Testis (tissue), 2 donors: Measurements from ENCODE around the gene TNS2.

Experiments
- POLR2A ChIP-seq: fragments of 450-650 bp; IDR thresholded peaks from one replicate; pipeline ENCODE4 v1.6.1; 2017; ENCODE audit warnings: antibody characterized with exemption, mild to moderate bottlenecking, moderate library complexity
- TF ChIP-seq, protein P1 (sequence below), 3 experiments: fragments of 450-650 bp in 2 of 3; fragments of 200-600 bp in 1 of 3; sonication (generic) in 1 of 3; IDR thresholded peaks; one replicate each; pipeline ENCODE4 v1.5.1; 2016 to 2019; ENCODE audit warnings: antibody characterized with exemption in 3 of 3, mild to moderate bottlenecking in 2 of 3, moderate library complexity in 1 of 3

DNA sequence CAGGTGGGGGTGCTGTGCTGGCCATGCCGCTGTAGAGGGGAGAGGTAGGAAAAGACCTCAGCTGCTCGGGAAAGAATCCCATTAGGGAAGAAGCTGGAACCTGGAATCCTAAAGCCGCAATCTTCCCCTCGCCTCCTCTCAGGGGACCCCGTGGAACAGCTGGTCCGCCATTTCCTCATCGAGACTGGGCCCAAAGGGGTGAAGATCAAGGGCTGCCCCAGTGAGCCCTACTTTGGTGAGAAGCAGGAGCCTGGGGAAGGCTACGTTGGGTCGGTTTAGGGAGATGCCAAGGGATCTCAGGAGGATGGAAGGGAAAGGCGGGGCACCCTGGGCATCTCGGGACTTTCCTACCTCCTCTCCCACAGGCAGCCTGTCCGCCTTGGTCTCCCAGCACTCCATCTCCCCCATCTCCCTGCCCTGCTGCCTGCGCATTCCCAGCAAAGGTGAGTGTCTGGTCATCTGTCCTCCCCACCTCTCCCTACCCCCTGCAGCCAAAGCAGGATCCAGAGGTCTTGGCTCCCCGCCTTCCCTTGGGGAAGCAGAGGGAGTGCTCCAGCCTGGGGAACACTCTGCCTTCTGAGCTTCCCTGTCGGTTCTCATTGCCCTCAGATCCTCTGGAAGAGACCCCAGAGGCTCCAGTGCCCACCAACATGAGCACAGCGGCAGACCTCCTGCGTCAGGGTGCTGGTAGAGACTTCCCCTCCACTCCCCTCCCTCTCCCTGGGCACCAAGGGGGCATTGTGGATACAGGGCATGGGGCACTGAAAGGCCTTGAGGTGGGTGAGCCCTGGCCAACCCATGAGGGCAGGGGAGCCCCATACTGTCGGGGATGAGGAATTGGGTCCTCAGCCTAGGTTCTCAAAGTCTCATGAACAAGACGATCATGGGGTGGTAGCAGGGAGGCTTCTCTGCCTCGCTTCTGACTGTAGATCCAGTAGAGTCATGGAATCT, 12.4 kb downstream of the TNS2 start:
- TF ChIP-seq, protein P1, sequence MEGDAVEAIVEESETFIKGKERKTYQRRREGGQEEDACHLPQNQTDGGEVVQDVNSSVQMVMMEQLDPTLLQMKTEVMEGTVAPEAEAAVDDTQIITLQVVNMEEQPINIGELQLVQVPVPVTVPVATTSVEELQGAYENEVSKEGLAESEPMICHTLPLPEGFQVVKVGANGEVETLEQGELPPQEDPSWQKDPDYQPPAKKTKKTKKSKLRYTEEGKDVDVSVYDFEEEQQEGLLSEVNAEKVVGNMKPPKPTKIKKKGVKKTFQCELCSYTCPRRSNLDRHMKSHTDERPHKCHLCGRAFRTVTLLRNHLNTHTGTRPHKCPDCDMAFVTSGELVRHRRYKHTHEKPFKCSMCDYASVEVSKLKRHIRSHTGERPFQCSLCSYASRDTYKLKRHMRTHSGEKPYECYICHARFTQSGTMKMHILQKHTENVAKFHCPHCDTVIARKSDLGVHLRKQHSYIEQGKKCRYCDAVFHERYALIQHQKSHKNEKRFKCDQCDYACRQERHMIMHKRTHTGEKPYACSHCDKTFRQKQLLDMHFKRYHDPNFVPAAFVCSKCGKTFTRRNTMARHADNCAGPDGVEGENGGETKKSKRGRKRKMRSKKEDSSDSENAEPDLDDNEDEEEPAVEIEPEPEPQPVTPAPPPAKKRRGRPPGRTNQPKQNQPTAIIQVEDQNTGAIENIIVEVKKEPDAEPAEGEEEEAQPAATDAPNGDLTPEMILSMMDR (IDR thresholded peaks at IDR 0.05) = no peak
- no peak for TF ChIP-seq POLR2A
